Stimulated activated CD8-positive, alpha-beta memory T cell treated with anti-CD3 and anti-CD28 coated beads, Interleukin-12 subunit alpha, Interleukin-12 subunit beta, amount 100 ng/mL, for 4 hours (primary cell): ENCODE data around the gene AMIGO3.
"Not testable (repeated sequence)": the region's sequence is repeated elsewhere in the genome, so short reads cannot be mapped to it uniquely, and the experiment has no call there.

Experiments
- DNase-seq: peaks from one replicate; pipeline ENCODE4 v3.0.0-alpha.2; 2020; ENCODE audit warnings: low read depth

AMIGO3 gene

GRCh38 chr3:49709852-49710251 is 9.6 kb downstream of the AMIGO3 start:
- DNase-seq, result no peak

GRCh38 chr3:49707113-49707480 is 12.4 kb downstream of the AMIGO3 start:
- DNase-seq, result no peak

GRCh38 chr3:49706456-49707112 is 12.9 kb downstream of the AMIGO3 start:
- DNase-seq, result no peak

GRCh38 chr3:49705390-49705960 is 14.0 kb downstream of the AMIGO3 start:
- DNase-seq, result no peak

- no peak for DNase-seq
These were observed 14.9 kb downstream of the AMIGO3 start for GRCh38 chr3:49704629-49705028.

- no peak for DNase-seq
These were observed 15.5 kb downstream of the AMIGO3 start for GRCh38 chr3:49703956-49704355.

- DNase-seq, result no peak
These were observed 16.0 kb downstream of the AMIGO3 start for GRCh38 chr3:49703443-49703927.

GRCh38 chr3:49702672-49703071 is 16.8 kb downstream of the AMIGO3 start:
- no peak for DNase-seq

GRCh38 chr3:49701388-49702077 is 18.0 kb downstream of the AMIGO3 start:
- no peak for DNase-seq

GRCh38 chr3:49700453-49701128 is 18.9 kb downstream of the AMIGO3 start:
- no peak for DNase-seq

GRCh38 chr3:49700014-49700413 is 19.5 kb downstream of the AMIGO3 start:
- no peak for DNase-seq

GRCh38 chr3:49699281-49699979 is 20.1 kb downstream of the AMIGO3 start:
- no peak for DNase-seq

- DNase-seq, result not testable (repeated sequence)
These were observed 24.0 kb downstream of the AMIGO3 start for GRCh38 chr3:49695350-49696015.

- not testable (repeated sequence) for DNase-seq
These were observed 24.9 kb downstream of the AMIGO3 start for GRCh38 chr3:49694409-49695070.

- not testable (repeated sequence) for DNase-seq
These were observed 28.0 kb downstream of the AMIGO3 start for GRCh38 chr3:49691481-49691880.

GRCh38 chr3:49690856-49691255 is 28.6 kb downstream of the AMIGO3 start:
- DNase-seq, result not testable (repeated sequence)

GRCh38 chr3:49689908-49690624 is 29.4 kb downstream of the AMIGO3 start:
- not testable (repeated sequence) for DNase-seq

GRCh38 chr3:49689046-49689907 is 30.2 kb downstream of the AMIGO3 start, which contains the start of the genes MST1 and RNF123:
TSS of gene MST1 (minus strand) at chr3:49689474. CDS start at chr3:49688691, 783 bp downstream.
TSS of gene RNF123 (plus strand) at chr3:49689557. CDS start at chr3:49691166, 1,609 bp downstream.
- DNase-seq, result peak; percentile 87
